GM03348 (cell line): ENCODE results near the gene EZR.

Experiments
- DNase-seq: peaks from one replicate; pipeline ENCODE4 v3.0.0; 2012; ENCODE audit warnings: low spot score

The EZR gene

GRCh38 chr6:158819213-158819976 is at the start of gene EZR:
TSS of gene EZR (minus strand) at chr6:158819368. CDS start at chr6:158818093, 1,275 bp downstream.
- peak; percentile 94 for DNase-seq

GRCh38 chr6:158868122-158868480 is 48.9 kb upstream of the EZR start:
- no peak for DNase-seq

GRCh38 chr6:158867381-158868121 is 48.4 kb upstream of the EZR start:
- DNase-seq, result no peak

GRCh38 chr6:158865769-158866168 is 46.6 kb upstream of the EZR start:
- no peak for DNase-seq

- peak; percentile 69 for DNase-seq
Measured at GRCh38 chr6:158863646-158864045, 44.5 kb upstream of the EZR start.

- DNase-seq, result no peak
Measured at GRCh38 chr6:158861686-158862381, 42.7 kb upstream of the EZR start.

GRCh38 chr6:158860279-158860865 is 41.2 kb upstream of the EZR start:
- no peak for DNase-seq

GRCh38 chr6:158856261-158856660 is 37.1 kb upstream of the EZR start:
- DNase-seq, result no peak

- no peak for DNase-seq
Measured at GRCh38 chr6:158854214-158855101, 35.3 kb upstream of the EZR start.

GRCh38 chr6:158853880-158854213 is 34.7 kb upstream of the EZR start:
- no peak for DNase-seq

- peak; percentile 87 for DNase-seq
Measured at GRCh38 chr6:158853072-158853879, 34.1 kb upstream of the EZR start.

GRCh38 chr6:158852312-158853071 is 33.3 kb upstream of the EZR start:
- no peak for DNase-seq

GRCh38 chr6:158850807-158851115 is 31.6 kb upstream of the EZR start:
- DNase-seq, result peak; percentile 40

- peak; percentile 70 for DNase-seq
Measured at GRCh38 chr6:158849899-158850806, 31.0 kb upstream of the EZR start.

GRCh38 chr6:158848490-158848895 is 29.3 kb upstream of the EZR start:
- DNase-seq, result no peak

- no peak for DNase-seq
Measured at GRCh38 chr6:158847786-158848185, 28.6 kb upstream of the EZR start.

- DNase-seq, result no peak
Measured at GRCh38 chr6:158847012-158847529, 27.9 kb upstream of the EZR start.

GRCh38 chr6:158843751-158844683 is 24.8 kb upstream of the EZR start:
- no peak for DNase-seq
